Hematopoietic multipotent progenitor cell treated with erythropoietin and hydrocortisone succinate and interleukin-3 and kit ligand, for 4 days (in vitro differentiated cells): ENCODE measurements around the gene KRTAP4-8.
"Not testable (repeated sequence)": the region's sequence is repeated elsewhere in the genome, so short reads cannot be mapped to it uniquely, and the experiment has no call there.

Source experiments
- DNase-seq: peaks from one replicate; pipeline ENCODE4 v3.0.0-alpha.2; 2015

The KRTAP4-8 gene

DNA sequence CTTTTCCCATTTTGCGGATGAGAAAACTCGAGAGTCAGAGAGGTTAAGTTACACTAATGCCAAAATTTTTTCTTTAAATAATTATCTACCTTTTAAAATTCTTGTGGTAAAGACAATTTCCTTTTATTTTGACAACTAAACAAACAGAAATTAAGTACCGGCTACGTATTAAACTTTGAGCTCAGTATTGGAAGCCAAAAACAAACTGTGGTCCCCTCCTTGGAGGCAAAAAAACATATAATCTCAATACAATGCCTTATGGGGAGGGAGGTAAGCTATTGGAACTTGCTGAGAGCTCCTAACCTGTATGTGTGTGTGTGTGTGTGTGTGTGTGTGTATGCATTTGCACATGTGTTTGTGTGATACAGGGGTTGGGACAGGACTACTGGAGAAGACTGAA, 34.5 kb downstream of the KRTAP4-8 start:
- no peak for DNase-seq

DNA sequence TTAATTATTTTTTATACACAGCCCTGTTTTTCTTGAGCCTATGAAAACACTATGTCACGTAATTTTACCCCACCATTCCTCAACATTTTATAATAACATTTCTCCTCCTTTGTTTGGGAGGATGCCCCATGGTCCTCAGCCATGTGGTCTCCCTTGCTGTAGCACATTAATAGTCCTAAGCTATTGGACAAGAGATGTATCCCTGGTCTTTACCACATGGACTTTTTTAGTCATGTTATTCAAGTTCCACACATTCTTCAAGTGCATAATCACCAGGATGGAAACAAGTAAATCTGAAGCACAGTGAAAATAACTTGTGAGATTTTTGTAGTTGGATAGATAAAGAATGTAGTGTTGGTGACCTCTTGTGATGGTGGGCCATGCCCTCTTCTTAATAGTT, 36.0 kb downstream of the KRTAP4-8 start:
- DNase-seq = no peak

DNA sequence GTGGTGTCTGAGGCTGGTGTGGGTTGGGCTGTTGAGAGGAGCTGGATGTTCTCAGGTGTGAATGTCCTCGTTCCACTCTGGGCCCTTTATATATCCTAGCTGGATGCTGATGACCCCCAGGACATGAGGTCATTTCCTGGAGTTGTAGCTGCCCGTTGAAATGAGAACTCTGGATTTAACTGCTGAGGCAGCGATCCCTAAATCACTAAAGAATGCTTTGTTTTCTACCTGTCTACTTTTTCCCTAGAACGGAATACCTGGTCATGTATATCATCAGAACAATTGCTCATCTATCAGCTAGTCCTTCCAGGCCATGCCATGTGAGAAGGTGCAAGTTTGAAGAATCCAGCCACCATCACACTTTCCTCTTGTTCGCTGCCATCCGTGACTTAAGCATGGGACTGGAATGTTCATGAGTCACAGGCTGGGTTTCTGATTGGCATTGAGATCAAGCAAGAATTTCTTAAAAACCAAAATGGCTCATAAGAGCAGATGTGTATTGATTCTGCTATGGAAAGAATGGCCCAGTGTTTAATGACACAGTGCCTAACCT, 37.8 kb downstream of the KRTAP4-8 start, which contains the start of gene KRTAP2-3:
Gene KRTAP2-3, minus strand, starts transcription at position 63 of the 553 bp plus-strand sequence. CDS start 64 bp downstream, outside the sequence.
- DNase-seq = no peak

DNA sequence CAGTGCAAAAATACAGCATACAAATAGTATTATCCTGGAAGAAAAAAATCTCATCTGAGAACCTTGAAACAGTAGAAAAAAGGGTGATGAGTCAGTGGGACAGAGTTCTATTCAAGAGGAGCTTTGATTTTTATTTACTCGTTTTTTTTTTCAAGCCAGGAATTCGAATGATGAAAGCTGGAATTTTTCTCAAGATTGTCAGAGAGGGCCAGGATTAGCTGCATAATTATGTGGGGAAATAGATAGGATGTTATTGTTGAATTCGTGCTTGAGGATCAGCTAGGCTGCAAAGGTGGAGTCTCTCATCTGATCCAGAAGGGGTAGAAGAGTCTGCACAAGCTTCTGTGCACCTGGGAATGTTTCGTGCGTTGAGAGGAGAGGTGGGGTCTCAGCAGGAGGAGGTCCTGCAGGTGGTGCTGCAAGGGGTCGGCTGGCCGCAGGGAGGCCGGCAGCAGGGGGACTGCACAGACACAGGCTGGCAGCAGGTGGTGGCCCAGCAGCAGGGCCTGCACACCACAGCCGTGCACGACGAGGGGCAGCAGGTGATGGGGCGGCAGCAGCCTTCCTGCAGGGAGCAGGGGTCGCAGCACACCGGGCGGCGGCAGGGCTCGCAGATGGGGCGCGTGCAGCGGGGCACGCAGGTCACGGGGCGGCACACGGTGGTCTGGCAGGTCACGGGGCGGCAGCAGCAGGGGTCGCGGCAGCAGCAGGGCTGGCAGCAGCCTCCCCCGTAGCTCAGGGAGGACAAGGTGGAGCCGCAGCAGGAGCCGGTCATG, 38.5 kb downstream of the KRTAP4-8 start:
- not testable (repeated sequence) for DNase-seq

DNA sequence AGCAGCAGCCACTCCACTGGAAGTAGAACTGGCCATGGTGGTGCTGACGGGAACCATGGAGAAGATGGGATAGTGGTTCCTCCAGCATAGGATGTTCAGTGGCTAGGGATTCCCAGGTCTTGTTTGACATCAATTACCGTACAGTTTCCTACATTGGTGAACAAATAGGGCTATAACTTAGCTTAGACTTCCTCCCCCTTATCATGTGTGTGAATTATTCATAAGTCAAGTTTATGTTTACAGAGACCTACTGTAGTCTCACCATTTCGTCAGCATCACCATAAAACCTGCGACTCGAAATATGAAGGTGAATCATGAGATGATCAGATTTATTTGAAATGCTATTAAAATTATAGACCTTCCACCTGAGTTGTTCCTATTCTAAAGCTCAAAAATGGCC, 39.2 kb downstream of the KRTAP4-8 start:
- no peak for DNase-seq

DNA sequence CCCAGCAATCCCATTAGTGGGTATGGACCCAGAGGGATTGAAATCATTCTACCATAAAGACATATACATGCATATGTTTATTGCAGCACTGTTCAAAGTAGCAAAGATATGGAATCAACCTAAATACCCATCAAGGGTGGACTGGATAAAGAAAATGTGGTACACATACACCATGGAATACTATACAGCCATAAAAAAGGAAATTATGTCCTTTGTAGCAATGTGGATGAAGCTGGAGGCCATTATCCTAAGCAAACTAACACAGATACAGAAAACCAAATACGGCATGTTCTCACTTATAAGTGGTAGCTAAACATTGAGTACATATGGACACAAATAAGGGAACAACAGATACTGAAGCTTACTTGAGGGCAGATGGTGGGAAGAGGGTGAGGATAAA, 40.4 kb downstream of the KRTAP4-8 start:
- no peak for DNase-seq

DNA sequence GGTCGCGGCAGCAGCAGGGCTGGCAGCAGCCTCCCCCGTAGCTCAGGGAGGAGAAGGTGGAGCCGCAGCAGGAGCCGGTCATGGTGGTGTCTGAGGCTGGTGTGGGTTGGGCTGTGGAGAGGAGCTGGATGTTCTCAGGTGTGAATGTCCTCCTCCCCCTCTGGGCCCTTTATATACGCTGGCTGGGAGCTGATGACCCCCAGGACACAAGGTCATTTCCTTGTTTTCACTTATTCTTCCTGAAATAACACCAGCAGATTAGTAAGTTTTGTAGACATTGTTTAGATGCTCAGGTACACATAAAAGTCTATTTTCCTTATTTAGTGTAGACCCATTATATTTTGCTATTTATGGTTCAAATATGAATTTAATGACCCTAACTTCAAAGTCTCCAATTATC, 42.8 kb downstream of the KRTAP4-8 start, which contains the start of gene KRTAP2-2:
Gene KRTAP2-2, minus strand, starts transcription at position 101 of the 400 bp plus-strand sequence. Its CDS starts 19 bp downstream, at position 82.
- DNase-seq = not testable (repeated sequence)

DNA sequence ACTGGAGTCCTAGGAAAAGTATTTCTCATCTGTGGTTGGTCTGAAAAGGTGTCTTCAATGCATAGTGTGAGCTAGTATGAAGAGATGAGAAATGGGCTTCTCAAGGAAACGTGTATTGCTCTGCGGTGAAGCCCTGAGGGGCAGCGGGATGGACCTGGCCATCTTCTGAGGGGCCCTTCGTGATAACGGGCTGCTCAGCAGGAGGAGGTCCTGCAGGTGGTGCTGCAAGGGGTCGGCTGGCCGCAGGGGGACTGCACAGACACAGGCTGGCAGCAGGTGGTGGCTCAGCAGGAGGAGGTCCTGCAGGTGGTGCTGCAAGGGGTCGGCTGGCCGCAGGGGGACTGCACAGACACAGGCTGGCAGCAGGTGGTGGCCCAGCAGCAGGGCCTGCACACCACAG, 43.4 kb downstream of the KRTAP4-8 start:
- not testable (repeated sequence) for DNase-seq

DNA sequence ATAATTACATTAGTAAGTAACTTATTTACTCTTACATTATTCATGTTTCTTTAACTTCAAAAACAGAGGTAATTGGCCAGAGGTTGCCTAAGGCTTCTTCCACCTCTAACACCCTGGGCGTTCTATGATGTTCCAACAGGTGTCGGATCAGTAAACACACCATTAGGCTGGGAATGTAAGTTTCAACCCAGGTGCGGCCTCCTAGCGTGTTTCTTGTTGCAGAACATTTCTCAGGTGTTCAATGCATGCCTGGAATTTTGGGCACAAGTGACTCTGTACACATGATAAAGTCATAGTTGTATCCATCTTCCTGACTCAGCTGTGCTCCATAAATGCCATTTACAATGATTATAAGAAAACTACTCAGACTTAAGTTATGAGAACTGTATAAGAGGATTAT, 43.9 kb downstream of the KRTAP4-8 start:
- no peak for DNase-seq

DNA sequence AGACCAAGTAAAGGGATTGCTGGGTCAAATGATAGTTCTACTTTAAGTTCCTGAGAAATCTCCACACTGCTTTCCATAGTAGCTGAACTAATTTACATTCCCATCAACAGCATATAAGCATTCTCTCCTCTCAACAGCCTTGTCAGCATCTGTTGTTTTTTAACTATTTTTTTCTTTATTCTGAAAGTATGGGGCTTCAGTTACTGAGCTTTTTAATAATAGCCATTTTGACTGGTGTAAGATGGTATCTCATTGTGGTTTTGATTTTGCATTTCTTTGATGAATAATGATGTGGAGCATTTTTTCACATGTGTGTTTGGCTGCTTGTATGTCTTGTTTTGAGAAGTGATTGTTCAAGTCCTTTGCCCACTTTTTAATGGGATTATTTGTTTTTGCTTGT, 45.4 kb downstream of the KRTAP4-8 start:
- DNase-seq = no peak

DNA sequence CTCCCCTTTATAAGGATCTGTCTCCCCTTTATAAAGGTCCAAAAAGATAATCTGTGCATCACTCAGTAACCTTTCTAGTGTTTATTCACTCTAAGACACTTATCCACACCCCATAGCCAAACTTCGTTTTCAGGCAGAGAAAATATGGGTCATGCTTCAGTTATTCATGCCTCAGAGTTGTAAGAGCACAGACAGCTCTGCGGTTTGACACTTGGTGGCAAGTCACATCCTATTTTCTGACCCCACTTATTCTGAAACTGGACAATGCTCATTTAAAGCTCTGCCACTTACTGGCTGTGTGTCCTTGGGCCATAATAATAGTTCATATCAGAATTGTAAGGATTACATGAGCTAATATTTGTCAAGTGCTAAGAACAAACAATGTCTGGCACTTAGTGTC, 48.8 kb downstream of the KRTAP4-8 start:
- DNase-seq = no peak

DNA sequence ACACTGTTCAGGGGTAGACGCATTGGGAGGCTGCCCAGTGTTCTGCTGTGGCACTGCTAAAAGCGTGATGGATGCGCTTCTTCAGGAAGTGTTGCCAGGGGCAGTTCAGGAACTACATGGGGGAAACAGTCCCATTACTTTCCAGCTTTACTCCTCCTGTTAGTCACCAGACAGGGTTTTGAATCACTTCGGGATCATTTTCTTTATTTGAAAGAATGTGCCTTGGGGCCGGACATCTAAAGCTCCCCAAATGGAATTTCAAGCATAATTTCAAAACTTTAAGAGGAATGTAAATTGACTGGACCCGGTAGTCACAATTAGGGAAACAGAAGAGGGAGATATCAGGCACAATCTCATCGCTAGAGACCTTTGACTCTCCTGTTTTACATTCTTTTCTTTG, 49.5 kb downstream of the KRTAP4-8 start:
- DNase-seq = no peak
